Stimulated activated naive CD8-positive, alpha-beta T cell treated with anti-CD3 and anti-CD28 coated beads, Interleukin-15, amount 100 ng/mL, for 72 hours (primary cell): Measurements from ENCODE around the gene CCNL2.
"Not testable (repeated sequence)": the region's sequence is repeated elsewhere in the genome, so short reads cannot be mapped to it uniquely, and the experiment has no call there.

Experiments
- ATAC-seq: fragments of 150-1000 bp; cut with Tn5 transposase; 2 replicates; pipeline ENCODE4 v1.10.0; 2021; ENCODE audit warnings: mild to moderate bottlenecking, moderate library complexity
- DNase-seq, 2 donors: peaks; one replicate each; pipeline ENCODE4 v3.0.0; 2021 to 2022
- H3K27ac Mint-ChIP-seq, 2 donors: one replicate each; pipeline ENCODE4 v1.8.0; 2022; ENCODE audit warnings: mild to moderate bottlenecking in 2 of 2, mixed read lengths in 2 of 2, moderate library complexity in 2 of 2
- H3K27me3 Mint-ChIP-seq: one replicate; pipeline ENCODE4 v1.8.0; 2022; ENCODE audit warnings: mixed read lengths
- H3K4me1 Mint-ChIP-seq: one replicate; pipeline ENCODE4 v1.8.0; 2022; ENCODE audit warnings: mild to moderate bottlenecking, mixed read lengths
- H3K4me3 Mint-ChIP-seq, 2 donors: one replicate each; pipeline ENCODE4 v1.8.0; 2022; ENCODE audit warnings: mild to moderate bottlenecking in 2 of 2, mixed read lengths in 2 of 2, moderate library complexity in 1 of 2
- H3K9me3 Mint-ChIP-seq, 2 donors: one replicate each; pipeline ENCODE4 v1.8.0; 2022; ENCODE audit warnings: mixed read lengths in 2 of 2

Gene CCNL2

GRCh38 chr1:1399187-1399871 is at the start of gene CCNL2:
CCNL2 (minus strand) TSS chr1:1399335; CDS start chr1:1399306, 29 bp downstream.
- DNase-seq = peak; percentile 100
- peak; percentile 98 for ATAC-seq
- no peaks in the 10 kb centered on the region for H3K9me3 Mint-ChIP-seq
- H3K4me3 Mint-ChIP-seq = peak within 1 kb of the TSS; percentile 93 to 96
- H3K27ac Mint-ChIP-seq = peak within 1 kb of the TSS; percentile 96 to 98
- H3K4me1 Mint-ChIP-seq = peaks cover 71% of the 10 kb centered on the region
- no peaks in the 10 kb centered on the region for H3K27me3 Mint-ChIP-seq

- not testable (repeated sequence) for H3K4me1 Mint-ChIP-seq, H3K4me3 Mint-ChIP-seq, ATAC-seq, H3K27ac Mint-ChIP-seq, H3K27me3 Mint-ChIP-seq, DNase-seq, H3K9me3 Mint-ChIP-seq
Observed at GRCh38 chr1:1446631-1447030, 47.5 kb upstream of the CCNL2 start.

GRCh38 chr1:1442069-1442770 is 43.1 kb upstream of the CCNL2 start:
- no peak for ATAC-seq
- H3K4me3 Mint-ChIP-seq = no peak overlapping the region
- peaks cover 22% of the 10 kb centered on the region for H3K27me3 Mint-ChIP-seq
- H3K4me1 Mint-ChIP-seq = peaks cover 8% of the 10 kb centered on the region
- DNase-seq = no peak
- H3K27ac Mint-ChIP-seq = no peak overlapping the region
- H3K9me3 Mint-ChIP-seq = no peaks in the 10 kb centered on the region

GRCh38 chr1:1441002-1441888 is 42.1 kb upstream of the CCNL2 start:
- Mint-ChIP-seq H3K27ac (no peak overlapping the region), H3K9me3 (no peaks in the 10 kb centered on the region), H3K4me1 (peaks cover 11% of the 10 kb centered on the region), H3K4me3 (no peak overlapping the region), H3K27me3 (peaks cover 32% of the 10 kb centered on the region)
- ATAC-seq = peak; percentile 81
- peak; percentile 62 to 65 for DNase-seq

GRCh38 chr1:1440262-1441001 is 41.3 kb upstream of the CCNL2 start:
- Mint-ChIP-seq H3K27ac (no peak overlapping the region), H3K4me1 (peaks cover 14% of the 10 kb centered on the region), H3K27me3 (peaks cover 36% of the 10 kb centered on the region), H3K9me3 (no peaks in the 10 kb centered on the region), H3K4me3 (no peak overlapping the region)
- ATAC-seq (no peak), DNase-seq (no peak)

- DNase-seq = no peak
- Mint-ChIP-seq H3K9me3 (no peaks in the 10 kb centered on the region), H3K27me3 (peaks cover 43% of the 10 kb centered on the region), H3K4me1 (peaks cover 21% of the 10 kb centered on the region), H3K4me3 (no peak overlapping the region), H3K27ac (peak overlapping the region in 1 of 2 donors; percentile 34)
- peak; percentile 29 for ATAC-seq
Observed at GRCh38 chr1:1439546-1440261, 40.6 kb upstream of the CCNL2 start.

GRCh38 chr1:1438531-1439381 is 39.6 kb upstream of the CCNL2 start:
- peaks cover 31% of the 10 kb centered on the region for H3K4me1 Mint-ChIP-seq
- H3K9me3 Mint-ChIP-seq = no peaks in the 10 kb centered on the region
- DNase-seq = no peak
- ATAC-seq = no peak
- no peak overlapping the region for H3K27ac Mint-ChIP-seq
- H3K4me3 Mint-ChIP-seq = no peak overlapping the region
- peaks cover 53% of the 10 kb centered on the region for H3K27me3 Mint-ChIP-seq

GRCh38 chr1:1437904-1438376 is 38.8 kb upstream of the CCNL2 start:
- peaks cover 57% of the 10 kb centered on the region for H3K27me3 Mint-ChIP-seq
- H3K4me3 Mint-ChIP-seq = no peak overlapping the region
- no peak for DNase-seq
- ATAC-seq = no peak
- no peaks in the 10 kb centered on the region for H3K9me3 Mint-ChIP-seq
- peaks cover 35% of the 10 kb centered on the region for H3K4me1 Mint-ChIP-seq
- H3K27ac Mint-ChIP-seq = no peak overlapping the region

- ATAC-seq (no peak), DNase-seq (no peak)
- H3K27me3 Mint-ChIP-seq = peaks cover 63% of the 10 kb centered on the region
- no peaks in the 10 kb centered on the region for H3K9me3 Mint-ChIP-seq
- H3K4me3 Mint-ChIP-seq = no peak overlapping the region
- H3K4me1 Mint-ChIP-seq = peaks cover 35% of the 10 kb centered on the region
- no peak overlapping the region for H3K27ac Mint-ChIP-seq
Observed at GRCh38 chr1:1437033-1437903, 38.1 kb upstream of the CCNL2 start.

GRCh38 chr1:1436630-1437032 is 37.5 kb upstream of the CCNL2 start:
- ATAC-seq (no peak), DNase-seq (no peak)
- Mint-ChIP-seq H3K9me3 (no peaks in the 10 kb centered on the region), H3K27ac (no peak overlapping the region), H3K4me1 (peaks cover 35% of the 10 kb centered on the region), H3K27me3 (peaks cover 70% of the 10 kb centered on the region), H3K4me3 (peak overlapping the region; percentile 75)

GRCh38 chr1:1435911-1436629 is 36.9 kb upstream of the CCNL2 start:
- Mint-ChIP-seq H3K27ac (no peak overlapping the region), H3K27me3 (peaks cover 75% of the 10 kb centered on the region), H3K9me3 (no peaks in the 10 kb centered on the region), H3K4me3 (peak overlapping the region; percentile 75), H3K4me1 (peaks cover 33% of the 10 kb centered on the region)
- ATAC-seq = no peak
- no peak for DNase-seq

GRCh38 chr1:1435106-1435903 is 36.2 kb upstream of the CCNL2 start, which contains the start of gene VWA1:
VWA1 (plus strand) TSS chr1:1435690; CDS start chr1:1435749, 59 bp downstream.
- H3K9me3 Mint-ChIP-seq = no peaks in the 10 kb centered on the region
- DNase-seq = peak; percentile 66 to 74
- H3K4me3 Mint-ChIP-seq = peak within 1 kb of the TSS; percentile 75 to 82
- peak; percentile 59 for ATAC-seq
- no peak within 1 kb of the TSS for H3K27ac Mint-ChIP-seq
- peaks cover 75% of the 10 kb centered on the region for H3K27me3 Mint-ChIP-seq
- peaks cover 26% of the 10 kb centered on the region for H3K4me1 Mint-ChIP-seq
